Endothelial cell of umbilical vein (primary cell): ENCODE measurements around the gene ITGAE. TPM values are rescaled to one million over a fixed set of nuclear protein-coding genes. Genes with fewer than 3 reads are reported as not detected.

ENCODE experiments used
- BruUV-seq: library from RNA; stranded (reverse); fragments of 400-500 nt; replicated peaks from 2 replicates; lab custom pipeline; 2021; lab: Mats Ljungman, UMichigan
- CTCF ChIA-PET: fragments of 300-600, 350-600 bp; sonication (Branson Sonifier 250); formaldehyde crosslinking; loops from one replicate; lab custom pipeline; 2021; ENCODE audit warnings: antibody characterized with exemption, inconsistent platforms; lab: Charles Lee
- POLR2A ChIA-PET: fragments of 300-600, 350-600 bp; sonication (Branson Sonifier 250); formaldehyde crosslinking; loops from one replicate; lab custom pipeline; 2021; ENCODE audit warnings: antibody characterized with exemption, inconsistent platforms; lab: Charles Lee
- DNase-seq: peaks from one replicate; pipeline ENCODE4 v3.0.0-alpha.2; 2011; ENCODE audit warnings: low read depth, low spot score
- FAIRE-seq: peaks from 2 replicates; lab custom pipeline; 2011; peaks lifted over from hg19 to GRCh38; lab: Jason Lieb, UNC
- H2AFZ ChIP-seq: 2 replicates; pipeline ENCODE4 v1.6.0; 2012; ENCODE audit warnings: low read depth, low read length, control low read depth, inconsistent platforms
- H3K27ac ChIP-seq: 2 replicates; pipeline ENCODE4 v1.5.1; 2011; ENCODE audit warnings: low read depth, mild to moderate bottlenecking, control low read depth, low read length, moderate library complexity; ENCODE audit not compliant: insufficient read depth
- H3K27me3 ChIP-seq, 2 experiments: 2 replicates each; pipeline versions ENCODE4 v1.6.0 to v1.6.1; 2011; ENCODE audit warnings: low read length in 2 of 2, mixed read lengths in 1 of 2; ENCODE audit not compliant: control insufficient read depth in 2 of 2, insufficient read depth in 2 of 2
- H3K36me3 ChIP-seq, 2 experiments: 2 replicates in 1 of 2; 3 replicates in 1 of 2; pipeline ENCODE4 v1.5.1; 2011; ENCODE audit warnings: low read length in 2 of 2, mild to moderate bottlenecking in 1 of 2, moderate library complexity in 1 of 2; ENCODE audit not compliant: control insufficient read depth in 2 of 2, insufficient read depth in 2 of 2; ENCODE audit errors: extremely low read depth in 1 of 2
- H3K4me1 ChIP-seq: 3 replicates; pipeline ENCODE4 v1.5.1; 2011; ENCODE audit warnings: mild to moderate bottlenecking, low read length; ENCODE audit not compliant: control insufficient read depth, insufficient read depth; ENCODE audit errors: extremely low read depth
- H3K4me2 ChIP-seq: 2 replicates; pipeline ENCODE4 v1.6.1; 2011; ENCODE audit warnings: low read length, control low read depth, mixed read lengths; ENCODE audit not compliant: insufficient read depth
- H3K4me3 ChIP-seq, 3 experiments: fragments of 200-600 bp in 1 of 3; sonication (generic), shearing (Covaris generic) in 1 of 3; replicated peaks in 1 of 3; 2 replicates each; pipeline ENCODE4 v1.5.1; 2011 to 2016; ENCODE audit warnings: control low read depth in 3 of 3, low read length in 3 of 3, mild to moderate bottlenecking in 2 of 3, inconsistent platforms in 1 of 3, low read depth in 1 of 3, moderate library complexity in 1 of 3; ENCODE audit not compliant: insufficient read depth in 1 of 3
- H3K79me2 ChIP-seq: 2 replicates; pipeline ENCODE4 v1.6.0; 2012; ENCODE audit warnings: low read length, inconsistent platforms; ENCODE audit not compliant: control insufficient read depth, insufficient read depth
- H3K9ac ChIP-seq: replicated peaks from 2 replicates; pipeline ENCODE3; 2011; ENCODE audit warnings: low read length, control low read depth; ENCODE audit not compliant: insufficient read depth; ENCODE audit errors: extremely low read depth
- H3K9me1 ChIP-seq: replicated peaks from 3 replicates; pipeline ENCODE4 v1.6.0; 2011; ENCODE audit warnings: mild to moderate bottlenecking, low read length; ENCODE audit not compliant: control insufficient read depth, insufficient read depth; ENCODE audit errors: extremely low read depth
- H3K9me3 ChIP-seq: replicated peaks from 2 replicates; pipeline ENCODE4 v1.5.1; 2012; ENCODE audit warnings: low read length, inconsistent platforms; ENCODE audit not compliant: control insufficient read depth, insufficient read depth
- H4K20me1 ChIP-seq: replicated peaks from 2 replicates; pipeline ENCODE3; 2011; ENCODE audit warnings: mild to moderate bottlenecking, low read length; ENCODE audit not compliant: control insufficient read depth, insufficient read depth; ENCODE audit errors: extremely low read depth
- CTCF ChIP-seq, 2 donors: IDR thresholded peaks; 1 replicate in 1 of 2; 2 replicates in 1 of 2; pipeline ENCODE4 v1.5.1; 2011; ENCODE audit warnings: low read length in 2 of 2, mild to moderate bottlenecking in 2 of 2, moderate library complexity in 2 of 2, control low read depth in 1 of 2, inconsistent platforms in 1 of 2, low read depth in 1 of 2; ENCODE audit not compliant: insufficient read depth in 1 of 2; ENCODE audit errors: extremely low read depth in 1 of 2
- EZH2 ChIP-seq: IDR thresholded peaks from 2 replicates; pipeline ENCODE4 v1.6.1; 2012; ENCODE audit warnings: borderline replicate concordance, low read depth, mild to moderate bottlenecking, moderate library complexity, low read length, inconsistent platforms; ENCODE audit not compliant: severe bottlenecking
- FOS ChIP-seq: IDR thresholded peaks from 2 replicates; pipeline ENCODE4 v1.6.1; 2011; ENCODE audit warnings: mild to moderate bottlenecking, low read length, moderate library complexity, borderline replicate concordance; ENCODE audit not compliant: insufficient read depth
- GATA2 ChIP-seq: IDR thresholded peaks from 2 replicates; pipeline ENCODE4 v1.7.0; 2011; ENCODE audit warnings: low read depth, mild to moderate bottlenecking, moderate library complexity, mixed read lengths, low read length; ENCODE audit not compliant: insufficient read length, insufficient read depth
- JUN ChIP-seq: IDR thresholded peaks from 2 replicates; pipeline ENCODE4 v1.6.1; 2011; ENCODE audit warnings: borderline replicate concordance, low read depth; ENCODE audit not compliant: insufficient read length, insufficient read depth
- MAX ChIP-seq: IDR thresholded peaks from 2 replicates; pipeline ENCODE4 v1.6.1; 2011; ENCODE audit not compliant: insufficient read depth, insufficient read length
- MYC ChIP-seq: IDR thresholded peaks from one replicate; pipeline ENCODE4 v1.6.1; 2011; ENCODE audit warnings: mild to moderate bottlenecking, low read depth, low read length
- POLR2A ChIP-seq: IDR thresholded peaks from 2 replicates; pipeline ENCODE4 v1.6.1; 2012; ENCODE audit warnings: low read depth, mild to moderate bottlenecking, control low read depth, low read length
- POLR2AphosphoS5 ChIP-seq: IDR thresholded peaks from 2 replicates; pipeline ENCODE4 v1.6.1; 2012; ENCODE audit warnings: low read depth, mild to moderate bottlenecking, control low read depth, low read length, moderate library complexity; ENCODE audit not compliant: insufficient read depth
- dilution Hi-C: fragments of 300-500 bp; cut with MboI; formaldehyde crosslinking; loops from one replicate; pipeline ENCODE4 v1.15.0; 2019; ENCODE audit warnings: low sequenced_read_pairs; ENCODE audit not compliant: extremely low pct_ligation_motif_present
- intact Hi-C: fragments of 100-400 bp; cut with micrococcal nuclease; formaldehyde crosslinking; loops from one replicate; pipeline ENCODE4 v1.10.0; 2022
- polyA plus RNA-seq, 4 experiments: library from polyadenylated mRNA; depleted of rRNA in 3 of 4; stranded (reverse) in 3 of 4; unstranded in 1 of 4; fragments of >200 nt; gene quantifications; 2 replicates each; pipeline versions ENCODE4 v1.2.1 to v1.2.3, GENCODE V29; 2011 to 2012; ENCODE audit warnings: missing spikeins in 1 of 4
- total RNA-seq: library from RNA; stranded (reverse); gene quantifications from 2 replicates; pipeline ENCODE4 v1.2.3, GENCODE V29; 2021

The ITGAE gene
- total and polyA plus RNA-seq, 2 donors (not counting 3 experiments of a cell fraction or from before 2014, with no cell fraction given) = 29.6 to 71.6 TPM

- H3K4me3 ChIP-seq = no peak overlapping the region
- no peak overlapping the region for H3K9ac ChIP-seq
- H3K4me2 ChIP-seq = no peak overlapping the region
- H4K20me1 ChIP-seq = no peaks in the 10 kb centered on the region
- ChIA-PET CTCF (interaction anchor here (1.4 kb wide), 1 partner anchor 29 kb away, joined by 4 read pairs; no protein-coding TSS in a partner anchor), POLR2A (no interaction called here)
- no peaks in the 10 kb centered on the region for H3K27me3 ChIP-seq
- dilution Hi-C loops = no loop called here
- intact Hi-C loops = no loop called here
- DNase-seq = no peak
- no peaks in the 10 kb centered on the region for H3K9me1 ChIP-seq
- TF ChIP-seq FOS (no peak), JUN (no peak), POLR2AphosphoS5 (no peak), EZH2 (no peak), MYC (no peak), GATA2 (no peak), MAX (no peak)
- no peak overlapping the region for H3K27ac ChIP-seq
- no peak overlapping the region for H2AFZ ChIP-seq
- no peaks in the 10 kb centered on the region for H3K9me3 ChIP-seq
- H3K79me2 ChIP-seq = no peaks in the 10 kb centered on the region
- H3K4me1 ChIP-seq = peaks cover 2% of the 10 kb centered on the region
- no peaks in the 10 kb centered on the region for H3K36me3 ChIP-seq
- no peak for FAIRE-seq
- BruUV-seq = no TSS peak
Observed at GRCh38 chr17:3766779-3767178, 34.2 kb downstream of the ITGAE start.

GRCh38 chr17:3765981-3766380 lies 35.0 kb downstream of the ITGAE start:
- Histone ChIP-seq H3K4me1 (peaks cover 2% of the 10 kb centered on the region), H4K20me1 (no peaks in the 10 kb centered on the region), H3K9ac (no peak overlapping the region), H3K79me2 (no peaks in the 10 kb centered on the region), H3K27ac (no peak overlapping the region), H3K4me2 (no peak overlapping the region), H3K9me1 (no peaks in the 10 kb centered on the region), H2AFZ (no peak overlapping the region), H3K27me3 (no peaks in the 10 kb centered on the region), H3K36me3 (no peaks in the 10 kb centered on the region), H3K4me3 (no peak overlapping the region), H3K9me3 (no peaks in the 10 kb centered on the region)
- intact Hi-C loops (no loop called here), dilution Hi-C loops (no loop called here)
- FAIRE-seq = no peak
- CTCF ChIA-PET = interaction anchor here (1.4 kb wide), 1 partner anchor 28 kb away, joined by 4 read pairs; no protein-coding TSS in a partner anchor
- DNase-seq = no peak
- BruUV-seq = no TSS peak
- POLR2A ChIA-PET = no interaction called here
- TF ChIP-seq JUN (no peak), GATA2 (no peak), CTCF (IDR thresholded peaks at IDR 0.05; ENCODE audit: extremely low read depth in 1 of 2, insufficient read depth in 1 of 2, low read depth in 1 of 2, low read length in 2 of 2) (no peak), MAX (no peak), MYC (no peak), EZH2 (no peak), POLR2AphosphoS5 (no peak), POLR2A (no peak), FOS (no peak)
